Astrocyte (in vitro differentiated cells and primary cell): Measurements from ENCODE around the gene SEC24A.
A peak's percentile ranks its signal among the peaks of the same experiment; 100 is the strongest.

Experiments used
- EZH2 ChIP-seq: IDR thresholded peaks from 2 replicates; pipeline ENCODE4 v1.6.1; 2012; ENCODE audit warnings: mild to moderate bottlenecking, low read length, inconsistent platforms; ENCODE audit not compliant: insufficient read depth
- TF ChIP-seq, protein P1 (sequence below): IDR thresholded peaks from 2 replicates; pipeline ENCODE4 v1.5.1; 2011; ENCODE audit warnings: low read depth, mild to moderate bottlenecking, inconsistent platforms, low read length, moderate library complexity; ENCODE audit not compliant: insufficient read depth

DNA sequence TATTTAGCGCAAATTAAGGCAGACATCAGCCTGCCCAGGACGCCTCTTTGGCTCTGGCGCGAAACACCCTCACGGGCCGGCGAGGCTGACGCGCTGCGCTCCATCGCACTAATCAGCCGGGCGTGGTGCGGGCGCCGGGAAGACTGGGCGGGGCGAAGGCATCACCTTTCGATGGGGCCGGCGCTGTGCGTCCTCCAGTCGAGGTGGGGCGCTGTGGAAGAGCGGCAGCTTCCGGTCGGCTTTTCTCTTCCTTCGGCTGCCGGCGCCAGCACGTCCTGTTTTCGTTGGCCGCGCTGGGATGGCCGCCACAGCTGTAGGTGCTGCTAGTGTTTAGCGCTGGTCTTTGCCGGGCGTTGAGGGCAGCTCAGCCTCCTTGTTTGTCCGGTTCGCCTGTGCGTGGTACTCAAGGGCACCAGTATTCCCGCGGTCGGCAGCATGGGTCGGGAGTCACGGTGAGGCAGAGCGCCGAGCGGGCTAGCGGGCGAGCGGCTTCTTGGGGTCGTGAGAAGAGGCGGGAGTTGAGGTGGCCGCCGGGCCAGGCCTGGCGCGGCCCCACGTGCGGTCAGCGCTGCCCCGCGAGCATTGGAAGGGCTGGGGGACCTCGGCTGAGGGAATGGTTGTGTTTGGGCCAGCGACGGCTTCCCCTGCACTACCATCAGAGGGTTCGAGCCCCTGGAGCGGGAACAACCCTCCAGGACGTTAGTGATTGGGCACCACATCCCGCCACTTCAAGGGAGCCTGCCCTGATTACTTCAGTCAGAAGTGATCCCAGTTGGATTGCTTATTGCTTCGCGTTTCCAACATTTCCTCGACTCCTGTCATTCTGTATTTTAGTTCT lies 110.1 kb downstream of the SEC24A start, which contains the start of gene DDX46:
- TF ChIP-seq, protein P1, sequence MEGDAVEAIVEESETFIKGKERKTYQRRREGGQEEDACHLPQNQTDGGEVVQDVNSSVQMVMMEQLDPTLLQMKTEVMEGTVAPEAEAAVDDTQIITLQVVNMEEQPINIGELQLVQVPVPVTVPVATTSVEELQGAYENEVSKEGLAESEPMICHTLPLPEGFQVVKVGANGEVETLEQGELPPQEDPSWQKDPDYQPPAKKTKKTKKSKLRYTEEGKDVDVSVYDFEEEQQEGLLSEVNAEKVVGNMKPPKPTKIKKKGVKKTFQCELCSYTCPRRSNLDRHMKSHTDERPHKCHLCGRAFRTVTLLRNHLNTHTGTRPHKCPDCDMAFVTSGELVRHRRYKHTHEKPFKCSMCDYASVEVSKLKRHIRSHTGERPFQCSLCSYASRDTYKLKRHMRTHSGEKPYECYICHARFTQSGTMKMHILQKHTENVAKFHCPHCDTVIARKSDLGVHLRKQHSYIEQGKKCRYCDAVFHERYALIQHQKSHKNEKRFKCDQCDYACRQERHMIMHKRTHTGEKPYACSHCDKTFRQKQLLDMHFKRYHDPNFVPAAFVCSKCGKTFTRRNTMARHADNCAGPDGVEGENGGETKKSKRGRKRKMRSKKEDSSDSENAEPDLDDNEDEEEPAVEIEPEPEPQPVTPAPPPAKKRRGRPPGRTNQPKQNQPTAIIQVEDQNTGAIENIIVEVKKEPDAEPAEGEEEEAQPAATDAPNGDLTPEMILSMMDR = peak; percentile 52
- no peak for TF ChIP-seq EZH2
